ENCODE data around the gene NUDCD3.
"Not testable (repeated sequence)": the region's sequence is repeated elsewhere in the genome, so short reads cannot be mapped to it uniquely, and the experiment has no call there.

Gene NUDCD3

GRCh38 chr7:44520574-44520973, 30.1 kb upstream of the NUDCD3 start:
- DNase-seq = no peak
- in situ Hi-C loops (cut with MboI; ENCODE audit: low pct_unique_long_range_greater_than_20kb, low sequenced_read_pairs) = no loop called here

DNA sequence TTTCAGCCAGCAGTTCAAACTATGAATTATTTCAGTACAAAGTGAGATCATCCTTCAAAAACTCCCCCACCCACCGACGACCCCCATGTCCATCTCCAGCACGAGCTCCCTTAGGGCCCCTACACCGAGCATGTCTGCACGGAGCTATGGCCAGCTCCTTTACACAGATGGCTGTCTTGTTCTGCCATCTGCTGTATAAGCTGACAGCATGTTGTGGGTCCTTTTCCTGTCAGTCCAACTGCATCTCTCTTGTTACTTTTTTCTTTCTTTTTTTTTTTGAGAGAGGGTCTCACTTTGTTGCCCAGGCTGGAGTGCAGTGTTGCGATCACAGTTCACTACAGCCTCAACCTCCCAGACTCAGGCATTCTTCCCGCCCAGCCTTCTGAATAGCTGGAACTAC, 29.1 kb upstream of the NUDCD3 start:
- in situ Hi-C loops (cut with MboI; ENCODE audit: low pct_unique_long_range_greater_than_20kb, low sequenced_read_pairs) = no loop called here

DNA sequence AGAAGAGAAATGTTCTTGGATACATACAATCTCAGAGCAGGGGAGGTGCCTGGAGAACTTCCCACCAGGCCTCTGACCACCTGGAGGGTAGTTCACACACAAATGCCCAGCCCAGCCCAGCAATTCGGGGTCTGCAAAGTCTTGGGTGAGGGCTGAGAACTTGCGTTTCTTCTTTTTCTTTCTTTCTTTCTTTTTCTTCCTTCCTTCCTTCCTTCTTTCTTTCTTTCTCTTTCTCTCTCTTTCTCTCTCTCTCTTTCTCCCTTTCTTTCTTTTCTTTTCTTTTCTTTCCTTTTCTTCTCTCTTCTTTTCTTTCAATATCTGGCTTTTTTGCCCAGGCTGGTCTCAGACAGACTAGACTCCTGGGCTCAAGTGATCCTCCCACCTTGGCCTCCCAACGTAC, 28.3 kb upstream of the NUDCD3 start:
- DNase-seq = no peak
- in situ Hi-C loops (cut with MboI; ENCODE audit: low pct_unique_long_range_greater_than_20kb, low sequenced_read_pairs) = no loop called here

More for the DNA sequence above, 29.1 kb upstream of the NUDCD3 start:
- DNase-seq = no peak

DNA sequence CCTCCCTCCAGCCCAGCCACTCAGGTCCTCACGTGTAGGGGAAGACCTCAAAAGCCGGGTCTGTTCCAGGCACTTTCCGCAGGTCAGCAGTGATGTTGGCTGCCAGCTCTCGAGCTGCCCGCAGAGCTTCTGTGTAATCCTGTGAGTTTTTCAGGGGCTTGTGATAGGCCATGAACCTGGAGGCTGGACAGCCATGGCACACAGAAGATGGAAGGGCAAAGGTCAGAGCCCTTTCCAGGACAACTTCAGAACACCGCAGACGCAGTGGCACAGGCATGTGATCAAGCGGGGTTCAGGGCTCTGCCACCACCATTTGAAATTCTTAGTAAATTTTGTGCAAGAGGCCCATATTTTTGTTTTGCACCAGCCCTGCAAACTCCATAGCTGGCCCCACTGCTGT, 26.7 kb upstream of the NUDCD3 start:
- in situ Hi-C loops (cut with MboI; ENCODE audit: low pct_unique_long_range_greater_than_20kb, low sequenced_read_pairs) = no loop called here
- DNase-seq = no peak

DNA sequence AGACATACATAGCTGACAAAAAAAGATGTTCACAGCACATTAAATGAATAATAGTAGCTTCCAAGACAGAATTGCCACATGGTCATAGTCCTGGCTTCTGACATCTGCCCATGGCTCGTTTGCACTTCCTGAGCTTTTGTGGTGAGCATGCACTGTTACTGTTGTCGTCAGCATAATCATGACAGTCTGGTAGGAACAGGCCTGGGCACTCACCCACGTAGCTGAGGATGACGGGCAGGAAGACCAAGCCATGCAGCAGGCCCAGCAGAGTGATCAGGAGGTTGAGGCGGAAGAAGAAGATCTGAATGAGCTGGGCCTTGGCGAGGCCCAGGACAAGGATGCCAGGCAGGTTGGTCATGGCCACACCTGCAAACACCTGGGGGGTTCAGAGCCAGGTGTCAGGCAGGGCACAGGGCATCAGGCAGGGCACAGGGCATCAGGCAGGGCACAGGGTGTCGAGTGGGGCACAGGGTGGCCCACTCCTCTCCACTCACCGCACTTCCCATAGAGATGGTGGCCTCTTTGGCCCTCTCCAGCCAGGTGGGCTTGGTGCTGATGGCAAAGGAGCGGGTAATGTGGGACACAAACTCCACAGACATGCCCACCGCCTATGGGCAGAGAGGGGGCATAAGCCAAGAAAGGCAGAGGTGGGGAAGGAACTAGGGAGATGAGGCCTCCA, 25.3 kb upstream of the NUDCD3 start:
- in situ Hi-C loops (cut with MboI; ENCODE audit: low pct_unique_long_range_greater_than_20kb, low sequenced_read_pairs) = no loop called here
- DNase-seq = peak; percentile 4

GRCh38 chr7:44512736-44513135, 22.3 kb upstream of the NUDCD3 start:
- in situ Hi-C loops (cut with MboI; ENCODE audit: low pct_unique_long_range_greater_than_20kb, low sequenced_read_pairs) = no loop called here
- no peak for DNase-seq

DNA sequence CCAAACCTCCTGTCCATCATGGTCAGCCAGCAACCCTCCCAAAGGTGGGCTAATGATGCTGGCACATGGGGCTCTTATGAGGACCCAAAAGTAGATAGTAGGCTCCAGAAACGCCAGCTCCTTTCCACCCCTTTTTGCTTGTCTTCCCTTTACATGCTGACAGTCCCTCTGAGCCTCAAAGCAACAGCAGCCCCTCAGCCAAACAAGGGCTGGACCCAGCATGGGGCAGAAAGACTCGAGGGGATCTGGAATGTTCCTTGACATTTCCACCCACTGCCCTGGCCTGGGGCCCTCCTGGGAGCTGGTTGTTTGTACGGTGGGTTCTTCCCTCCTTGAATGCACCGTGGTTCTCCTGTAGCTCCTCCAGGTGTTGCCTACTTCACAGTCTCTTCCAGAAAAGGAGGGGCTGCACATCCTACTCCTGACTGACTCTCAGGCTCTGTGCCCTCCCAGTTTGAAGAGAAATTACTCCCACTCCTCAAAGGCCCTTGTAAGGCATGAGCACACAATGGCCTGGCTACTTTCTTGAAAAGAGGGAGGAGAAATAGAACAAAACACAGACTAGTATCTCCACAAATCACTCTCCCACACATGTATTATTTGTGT, 21.5 kb upstream of the NUDCD3 start:
- in situ Hi-C loops (cut with MboI; ENCODE audit: low pct_unique_long_range_greater_than_20kb, low sequenced_read_pairs) = no loop called here
- DNase-seq = no peak

DNA sequence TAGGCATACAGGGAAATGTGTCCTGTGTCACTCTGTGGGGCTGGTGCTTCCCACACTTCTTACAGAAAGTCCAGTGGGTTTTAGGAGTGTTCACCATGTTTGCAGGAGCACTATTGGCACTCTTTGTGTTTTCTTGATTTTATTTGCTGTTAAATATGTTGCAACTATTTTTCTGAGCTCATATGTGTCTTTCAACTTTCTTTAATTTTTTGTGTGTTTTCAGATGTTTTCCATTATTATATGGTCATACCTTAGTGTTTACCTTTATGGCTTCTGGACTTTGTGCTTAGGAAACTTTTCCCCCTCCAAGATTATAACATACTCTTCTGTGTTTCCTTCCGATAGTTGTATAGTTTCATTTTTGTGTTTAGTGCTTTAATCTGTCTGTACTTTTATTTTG, 20.8 kb upstream of the NUDCD3 start:
- DNase-seq = no peak
- in situ Hi-C loops (cut with MboI; ENCODE audit: low pct_unique_long_range_greater_than_20kb, low sequenced_read_pairs) = no loop called here

DNA sequence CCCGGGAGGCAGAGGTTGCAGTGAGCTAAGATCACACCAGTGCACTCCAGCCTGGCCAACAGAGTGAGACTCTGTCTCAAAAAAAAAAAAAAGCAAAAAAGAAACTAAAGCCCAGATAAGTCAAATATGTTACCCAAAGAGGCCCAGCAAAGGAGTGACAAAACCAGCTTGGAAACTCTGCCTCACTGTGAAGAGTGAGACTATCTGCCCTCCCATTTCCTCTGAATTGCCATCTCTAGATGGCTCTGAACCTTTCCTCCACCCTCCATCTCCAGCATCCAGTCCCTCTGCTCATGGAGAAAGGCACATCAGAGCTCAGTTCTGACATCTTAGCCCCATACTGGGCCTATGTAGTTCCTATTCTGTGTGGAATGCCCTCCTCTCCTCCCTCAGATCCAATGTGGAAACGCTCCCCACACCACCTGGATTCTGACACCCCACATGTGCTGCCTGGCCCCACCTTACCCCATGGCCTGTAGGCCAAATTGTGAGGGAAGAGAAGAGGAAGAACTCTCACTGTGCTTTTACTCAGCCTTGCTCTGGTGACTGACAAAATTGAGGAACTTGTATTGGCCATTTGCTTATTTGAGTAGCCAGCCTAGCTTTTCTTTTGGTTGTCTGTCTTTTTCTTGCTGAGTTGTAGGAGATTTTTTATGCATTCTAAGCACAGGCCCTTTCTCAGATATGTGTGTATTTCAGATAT, 18.0 kb upstream of the NUDCD3 start:
- in situ Hi-C loops (cut with MboI; ENCODE audit: low pct_unique_long_range_greater_than_20kb, low sequenced_read_pairs) = no loop called here
- DNase-seq = peak; percentile 32

DNA sequence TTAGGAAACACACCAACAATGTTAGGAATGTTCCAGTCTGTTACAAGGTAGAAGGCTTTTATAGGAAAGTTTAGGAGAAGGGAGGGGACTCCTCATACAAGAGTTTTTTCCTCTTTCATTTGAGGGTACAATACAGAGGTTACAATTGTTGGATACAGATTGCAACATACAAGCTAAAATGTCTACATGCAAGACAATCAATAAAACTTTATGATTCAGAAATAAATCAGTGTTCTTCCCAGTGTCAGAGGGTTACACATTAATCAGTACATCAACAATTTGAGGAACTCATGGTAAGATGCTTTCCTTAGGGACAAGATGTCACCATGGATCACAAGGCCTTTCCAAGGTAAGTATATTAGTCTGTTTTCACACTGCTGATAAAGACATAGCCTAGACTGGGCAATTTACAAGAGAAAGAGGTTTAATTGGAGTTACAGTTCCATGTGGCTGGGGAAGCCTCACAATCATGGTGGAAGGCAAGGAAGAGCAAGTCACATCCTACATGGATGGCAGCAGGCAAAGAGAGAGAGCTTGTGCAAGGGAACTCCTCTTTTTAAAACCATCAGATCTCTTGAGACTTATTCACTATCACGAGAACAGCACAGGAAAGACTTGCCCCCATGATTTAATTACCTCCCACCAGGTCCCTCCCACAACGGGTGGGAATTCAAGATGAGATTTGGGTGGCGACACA, 16.3 kb upstream of the NUDCD3 start:
- DNase-seq = not testable (repeated sequence)

GRCh38 chr7:44505595-44505994, 15.1 kb upstream of the NUDCD3 start:
- no peak for DNase-seq
- in situ Hi-C loops (cut with MboI; ENCODE audit: low pct_unique_long_range_greater_than_20kb, low sequenced_read_pairs) = no loop called here

More for the DNA sequence above, 16.3 kb upstream of the NUDCD3 start:
- in situ Hi-C loops (cut with MboI; ENCODE audit: low pct_unique_long_range_greater_than_20kb, low sequenced_read_pairs) = not testable (repeated sequence)

GRCh38 chr7:44498230-44498954, 7.9 kb upstream of the NUDCD3 start:
- in situ Hi-C loops (cut with MboI; ENCODE audit: low pct_unique_long_range_greater_than_20kb, low sequenced_read_pairs) = loop anchor here (25.0 kb wide), 1 partner anchor 261 kb away; no protein-coding TSS in a partner anchor
- no peak for DNase-seq

GRCh38 chr7:44497155-44498027, 6.9 kb upstream of the NUDCD3 start:
- in situ Hi-C loops (cut with MboI; ENCODE audit: low pct_unique_long_range_greater_than_20kb, low sequenced_read_pairs) = loop anchor here (25.0 kb wide), 1 partner anchor 260 kb away; no protein-coding TSS in a partner anchor
- DNase-seq = no peak

DNA sequence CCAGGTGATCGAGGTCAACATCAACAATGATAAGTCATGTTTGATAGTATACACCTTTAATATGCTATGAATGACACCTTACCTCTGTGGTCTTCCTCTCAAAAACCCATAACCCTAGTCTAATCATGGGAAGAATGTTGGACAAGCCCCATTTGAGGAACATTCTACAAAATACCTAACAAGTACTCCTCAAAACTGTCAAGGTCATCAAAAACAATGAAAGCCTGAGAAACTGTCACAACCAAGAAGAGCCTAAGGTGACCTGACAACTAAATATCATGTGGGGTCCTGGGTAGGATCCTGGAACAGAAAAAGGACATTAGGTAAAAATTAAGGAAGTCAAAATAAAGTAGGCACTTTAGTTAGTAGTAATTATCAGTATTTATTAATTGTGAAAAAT, 5.9 kb upstream of the NUDCD3 start:
- in situ Hi-C loops (cut with MboI; ENCODE audit: low pct_unique_long_range_greater_than_20kb, low sequenced_read_pairs) = loop anchor here (25.0 kb wide), 1 partner anchor 259 kb away; no protein-coding TSS in a partner anchor
- DNase-seq = no peak

- in situ Hi-C loops (cut with MboI; ENCODE audit: low pct_unique_long_range_greater_than_20kb, low sequenced_read_pairs) = loop anchor here (25.0 kb wide), 1 partner anchor 258 kb away; no protein-coding TSS in a partner anchor
- DNase-seq = no peak
Measured at GRCh38 chr7:44494960-44495359, 4.5 kb upstream of the NUDCD3 start.

DNA sequence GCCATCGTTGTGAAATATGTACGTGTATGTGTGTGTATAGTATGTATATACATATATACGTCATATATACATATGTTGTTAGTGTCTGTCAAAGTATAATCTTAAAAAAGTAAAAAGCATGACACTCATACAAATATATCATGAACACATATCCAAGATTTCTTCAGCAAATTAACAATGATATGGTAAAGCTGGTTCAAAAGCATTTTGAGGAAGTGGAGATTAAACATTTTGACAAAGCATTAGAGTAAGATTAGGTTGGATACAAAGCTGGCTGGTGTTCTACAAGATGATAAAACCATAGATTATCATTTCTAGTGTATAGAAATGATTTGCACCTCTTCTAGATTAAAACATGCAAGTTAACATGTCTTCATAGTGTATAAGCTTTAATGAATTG, 771 bp upstream of the NUDCD3 start:
- in situ Hi-C loops (cut with MboI; ENCODE audit: low pct_unique_long_range_greater_than_20kb, low sequenced_read_pairs) = loop anchor here (25.0 kb wide), 1 partner anchor 254 kb away; no protein-coding TSS in a partner anchor

GRCh38 chr7:44489955-44490350, 505 bp downstream of the NUDCD3 start:
- DNase-seq = no peak
- in situ Hi-C loops (cut with MboI; ENCODE audit: low pct_unique_long_range_greater_than_20kb, low sequenced_read_pairs) = loop anchor here (25.0 kb wide), 1 partner anchor 253 kb away; no protein-coding TSS in a partner anchor

More for the DNA sequence above, 771 bp upstream of the NUDCD3 start:
- DNase-seq = peak; percentile 30

GRCh38 chr7:44488955-44489354, 1.5 kb downstream of the NUDCD3 start:
- in situ Hi-C loops (cut with MboI; ENCODE audit: low pct_unique_long_range_greater_than_20kb, low sequenced_read_pairs) = loop anchor here (25.0 kb wide), 1 partner anchor 252 kb away; no protein-coding TSS in a partner anchor
- no peak for DNase-seq

All from KBM-7 (cell line).